Epithelial cell of prostate (primary cell): ENCODE data around the gene IGFLR1.
"Not testable (repeated sequence)": the region's sequence is repeated elsewhere in the genome, so short reads cannot be mapped to it uniquely, and the experiment has no call there.

Source experiments
- DNase-seq: peaks from one replicate; pipeline ENCODE4 v3.0.0-alpha.2; 2011; ENCODE audit warnings: low read depth, low spot score
- H3K27ac ChIP-seq: fragments of 450-650 bp; 2 replicates; pipeline ENCODE4 v1.5.1; 2017; ENCODE audit warnings: mild to moderate bottlenecking

IGFLR1 gene

GRCh38 chr19:35777961-35778360 lies 35.7 kb upstream of the IGFLR1 start:
- DNase-seq: no peak
- H3K27ac ChIP-seq: no peak overlapping the region

DNA sequence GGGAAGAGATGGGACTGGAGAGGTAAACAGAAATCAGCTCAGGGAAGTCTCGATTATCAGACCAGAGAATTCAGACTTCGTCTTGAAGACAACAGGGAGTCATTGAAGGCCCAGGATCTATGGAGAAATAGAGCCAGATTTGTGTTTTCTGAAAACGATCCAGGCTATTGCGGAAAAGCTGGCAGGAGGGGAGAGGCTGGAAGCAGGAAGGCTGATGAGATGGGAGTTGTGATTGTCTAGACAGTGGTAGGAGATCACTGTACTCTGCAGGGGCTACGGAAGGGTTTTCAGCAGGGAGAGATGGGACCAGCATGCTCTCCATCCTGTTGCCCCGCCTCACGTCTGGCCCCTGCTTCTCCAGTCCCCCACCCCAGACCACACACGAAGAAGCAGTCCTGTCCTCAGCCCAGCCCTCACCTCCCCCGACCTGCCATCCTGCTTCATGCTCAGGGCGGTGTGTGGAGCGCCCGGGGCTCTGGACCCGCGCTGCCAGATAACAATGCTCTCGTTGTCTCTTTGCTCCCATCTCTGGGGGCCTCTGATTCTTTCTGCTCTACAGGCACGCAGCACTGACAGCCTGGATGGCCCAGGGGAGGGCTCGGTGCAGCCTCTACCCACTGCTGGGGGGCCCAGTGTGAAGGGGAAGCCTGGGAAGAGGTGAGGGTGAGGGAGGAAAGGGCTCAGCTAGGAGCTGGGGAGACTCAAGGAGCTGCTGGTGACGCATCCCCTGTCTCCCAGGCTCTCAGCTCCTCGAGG lies 35.0 kb upstream of the IGFLR1 start:
- DNase-seq: no peak
- H3K27ac ChIP-seq: no peak overlapping the region

DNA sequence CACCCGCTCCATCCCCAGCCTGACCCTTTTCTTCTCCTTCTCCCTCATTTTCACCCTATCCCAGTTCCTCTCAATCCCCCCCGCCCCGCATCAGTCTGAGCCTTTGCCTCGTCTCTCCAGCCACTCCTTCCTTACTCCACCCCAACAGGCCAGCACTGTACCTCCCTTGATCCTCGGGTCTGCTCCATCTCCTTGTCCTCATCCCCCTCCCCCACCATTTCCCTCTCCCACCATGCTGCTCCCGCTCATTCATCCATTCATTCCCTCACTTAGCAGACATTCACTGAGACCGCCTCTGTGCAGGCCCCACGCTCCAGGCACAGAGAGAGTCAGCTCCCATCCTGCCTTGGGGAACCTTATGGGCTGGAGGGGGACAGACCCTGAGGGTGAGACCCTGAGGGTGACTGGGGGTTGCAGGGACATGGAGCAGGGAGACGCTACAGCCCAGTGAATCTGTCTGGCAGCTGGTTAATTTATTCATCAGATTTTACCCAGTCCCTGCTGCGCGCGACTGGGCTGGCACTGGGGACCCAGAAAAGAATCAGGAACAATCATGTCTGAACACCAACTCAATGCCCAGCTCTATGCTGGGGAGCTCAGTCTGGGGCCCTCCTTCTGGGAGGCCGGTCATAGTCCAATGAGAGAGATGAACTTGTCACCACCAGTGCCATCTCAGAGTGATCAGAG lies 34.0 kb upstream of the IGFLR1 start:
- H3K27ac ChIP-seq: no peak overlapping the region
- DNase-seq: no peak

GRCh38 chr19:35775298-35776101 lies 33.2 kb upstream of the IGFLR1 start, which contains the start of gene ARHGAP33:
TSS of gene ARHGAP33 (plus strand) at chr19:35775564. CDS start at chr19:35775659, 95 bp downstream.
- DNase-seq: peak; percentile 57
- H3K27ac ChIP-seq: no peak within 1 kb of the TSS

- H3K27ac ChIP-seq: no peak overlapping the region
- DNase-seq: no peak
These were observed 32.7 kb upstream of the IGFLR1 start for GRCh38 chr19:35775046-35775297.

- H3K27ac ChIP-seq: no peak overlapping the region
- no peak for DNase-seq
These were observed 32.2 kb upstream of the IGFLR1 start for GRCh38 chr19:35774274-35775045.

DNA sequence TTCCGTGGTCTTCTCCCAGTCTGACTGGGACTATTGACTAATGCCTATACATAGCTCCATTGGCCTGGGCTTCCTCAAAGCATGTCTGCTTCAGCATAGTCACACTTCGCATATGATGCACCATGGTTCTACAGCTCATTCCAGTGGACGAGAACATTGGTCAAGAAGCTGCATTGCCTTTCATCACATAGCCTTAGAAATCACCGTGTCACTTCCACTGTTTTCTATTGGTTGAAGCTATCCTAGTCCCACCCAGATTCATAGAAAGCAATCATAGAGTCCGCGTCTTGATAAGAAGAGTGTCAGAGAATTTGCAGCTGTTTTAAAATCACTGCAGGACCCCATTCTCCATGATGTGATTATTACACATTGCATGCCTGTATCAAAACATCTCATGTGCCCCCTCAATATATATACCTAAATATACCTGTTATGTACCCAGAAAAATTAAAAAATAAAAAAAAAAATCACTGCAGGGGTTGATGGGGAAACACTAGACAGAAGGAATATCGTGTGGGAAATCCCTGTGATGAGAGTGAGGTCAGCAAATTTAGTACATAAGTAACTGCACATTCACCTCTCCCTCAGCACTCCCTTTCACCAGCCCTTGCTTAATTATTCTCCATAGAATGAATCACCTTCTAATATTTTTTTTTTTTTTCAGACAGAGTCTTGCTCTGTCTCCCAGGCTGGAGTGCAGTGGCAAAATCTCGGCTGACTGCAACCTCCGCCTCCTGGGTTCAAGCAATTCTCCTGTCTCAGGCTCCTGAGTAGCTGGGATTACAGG lies 31.0 kb upstream of the IGFLR1 start:
- H3K27ac ChIP-seq: no peak overlapping the region
- DNase-seq: peak; percentile 34

GRCh38 chr19:35772362-35772761 lies 30.1 kb upstream of the IGFLR1 start:
- not testable (repeated sequence) for DNase-seq, H3K27ac ChIP-seq

GRCh38 chr19:35768082-35768421 lies 25.8 kb upstream of the IGFLR1 start:
- DNase-seq: no peak
- no peak overlapping the region for H3K27ac ChIP-seq

DNA sequence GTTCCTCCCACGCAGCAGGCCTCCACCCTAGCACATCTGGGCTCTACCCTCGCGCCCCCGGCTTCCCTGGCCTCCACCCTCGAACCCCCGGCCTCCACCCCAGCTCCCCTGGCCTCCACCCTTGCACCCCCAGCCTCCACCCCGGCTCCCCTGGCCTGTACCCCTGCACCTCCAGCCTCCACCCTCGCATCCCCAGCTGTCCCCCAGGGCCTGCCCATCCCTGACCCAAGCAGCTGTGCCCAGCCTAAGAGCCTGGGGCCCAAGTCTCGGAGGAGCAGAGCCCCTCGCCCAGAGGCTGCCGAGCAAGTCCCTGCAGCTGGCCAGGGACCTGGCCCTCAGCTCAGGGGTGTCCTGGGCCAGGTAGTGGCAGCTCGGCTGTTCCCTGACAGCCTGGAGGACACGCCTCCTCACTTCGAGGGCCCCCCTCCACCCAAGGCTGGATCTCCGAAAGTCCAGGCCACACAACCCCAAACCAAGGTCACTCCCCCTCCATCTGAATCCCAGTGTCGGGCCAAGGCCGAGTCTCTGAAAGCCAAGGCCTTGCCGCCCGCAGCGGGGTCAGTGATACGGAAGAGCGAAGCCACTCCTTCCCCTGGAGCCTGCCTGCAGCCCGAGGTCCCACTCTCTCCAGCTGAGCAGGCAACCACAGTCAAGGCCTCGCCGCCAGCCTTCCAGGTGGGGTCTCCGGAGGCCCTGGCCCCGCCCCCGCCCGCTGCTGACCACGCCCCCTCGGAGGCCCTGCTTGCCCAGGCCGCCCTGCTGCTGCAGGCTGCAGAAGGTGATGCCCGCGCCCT lies 25.2 kb upstream of the IGFLR1 start:
- no peak overlapping the region for H3K27ac ChIP-seq
- no peak for DNase-seq

DNA sequence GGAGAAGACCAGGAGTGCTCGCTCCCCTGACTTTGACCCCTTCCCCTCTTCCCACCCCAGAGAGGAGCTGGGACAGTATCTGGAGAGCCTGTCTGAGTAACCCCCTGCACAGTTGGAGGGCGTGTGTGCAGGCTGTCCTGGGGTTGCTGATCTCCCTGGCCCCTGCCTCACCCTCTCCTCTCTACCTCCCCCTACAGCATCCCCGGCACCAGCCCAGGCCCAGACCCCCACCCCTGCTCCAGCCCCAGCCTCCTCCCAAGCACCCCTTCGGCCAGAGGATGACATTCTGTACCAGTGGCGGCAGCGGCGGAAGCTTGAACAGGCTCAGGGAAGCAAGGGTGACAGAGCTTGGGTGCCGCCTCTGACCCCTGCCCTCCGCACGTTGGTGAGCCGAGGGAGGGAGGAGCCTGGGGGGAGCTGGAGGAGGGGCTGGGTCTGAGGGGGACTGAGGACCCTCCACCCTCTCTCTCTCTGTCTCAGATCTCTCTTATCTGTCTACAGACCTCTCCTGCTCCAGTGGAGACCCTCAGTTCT lies 24.4 kb upstream of the IGFLR1 start:
- DNase-seq: no peak
- no peak overlapping the region for H3K27ac ChIP-seq

- no peak overlapping the region for H3K27ac ChIP-seq
- no peak for DNase-seq
These were observed 22.4 kb upstream of the IGFLR1 start for GRCh38 chr19:35764432-35765315.

- no peak for DNase-seq
- H3K27ac ChIP-seq: no peak overlapping the region
These were observed 18.6 kb upstream of the IGFLR1 start for GRCh38 chr19:35760711-35761349.

- no peak overlapping the region for H3K27ac ChIP-seq
- DNase-seq: no peak
These were observed 17.4 kb upstream of the IGFLR1 start for GRCh38 chr19:35759697-35760096.

GRCh38 chr19:35757749-35758608 lies 15.7 kb upstream of the IGFLR1 start, which contains the start of gene PROSER3:
TSS of gene PROSER3 (plus strand) at chr19:35758176. CDS start at chr19:35758216, 40 bp downstream.
- DNase-seq: peak; percentile 98
- H3K27ac ChIP-seq: peak within 1 kb of the TSS; percentile 84

DNA sequence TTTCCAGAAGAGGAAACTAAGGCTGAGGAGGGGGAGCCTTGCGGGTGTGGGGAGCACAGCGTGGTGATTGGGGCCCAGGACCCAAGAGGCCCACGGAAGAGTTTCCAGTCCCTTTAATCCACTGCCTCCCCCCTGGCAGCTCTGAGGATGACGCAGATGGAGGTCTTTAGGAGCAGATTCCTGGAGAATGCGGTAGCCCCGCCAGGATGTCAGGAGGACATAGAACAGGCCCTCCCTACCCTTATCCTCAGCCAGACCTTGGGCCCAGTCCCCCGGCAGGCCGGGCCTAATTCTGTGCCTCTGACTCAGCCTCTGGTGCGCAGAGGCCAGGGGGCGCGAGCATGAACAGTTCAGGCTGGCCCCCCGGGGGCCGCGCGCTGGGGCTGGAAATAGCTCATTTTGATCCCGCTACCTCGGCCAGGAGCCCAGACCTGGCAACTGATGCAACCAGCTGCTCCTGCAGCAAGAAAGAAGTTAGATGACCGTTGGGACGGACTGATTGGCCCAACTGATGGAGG lies 15.0 kb upstream of the IGFLR1 start:
- H3K27ac ChIP-seq: peak overlapping the region; percentile 84
- DNase-seq: no peak
